CD14-positive monocyte (primary cell): ENCODE measurements around the gene RAB11FIP2. TPM values are rescaled to one million over a fixed set of nuclear protein-coding genes. Genes with fewer than 3 reads are reported as not detected.
A peak's percentile ranks its signal among the peaks of the same experiment; 100 is the strongest.

ENCODE experiments used
- DNase-seq, 3 donors: peaks; one replicate each; pipeline ENCODE4 v3.0.0-alpha.2; 2011 to 2022
- H2AFZ ChIP-seq: 2 replicates; pipeline ENCODE4 v1.6.0; 2012; ENCODE audit warnings: mild to moderate bottlenecking, low read depth, low read length, inconsistent platforms; ENCODE audit not compliant: insufficient read depth, poor library complexity, severe bottlenecking
- H3K27ac ChIP-seq, 2 donors: 1 replicate in 1 of 2; 2 replicates in 1 of 2; pipeline ENCODE4 v1.5.1; 2012 to 2013; ENCODE audit warnings: low read length in 2 of 2, control low read depth in 1 of 2, inconsistent platforms in 1 of 2, low read depth in 1 of 2, mild to moderate bottlenecking in 1 of 2
- H3K27me3 ChIP-seq, 2 donors: one replicate each; pipeline versions ENCODE4 v1.6.0 to v1.6.1; 2011 to 2013; ENCODE audit warnings: low read length in 2 of 2; ENCODE audit not compliant: control insufficient read depth in 2 of 2, insufficient read depth in 2 of 2
- H3K36me3 ChIP-seq, 2 donors: replicated peaks in 1 of 2; 1 replicate in 1 of 2; 2 replicates in 1 of 2; pipeline versions ENCODE4 v1.5.1 to v1.6.1; 2012 to 2013; ENCODE audit warnings: low read length in 2 of 2, control low read depth in 1 of 2, inconsistent platforms in 1 of 2, mild to moderate bottlenecking in 1 of 2; ENCODE audit not compliant: insufficient read depth in 2 of 2, control insufficient read depth in 1 of 2
- H3K4me1 ChIP-seq, 2 donors: 1 replicate in 1 of 2; 2 replicates in 1 of 2; pipeline versions ENCODE4 v1.5.1 to v1.6.1; 2012 to 2013; ENCODE audit warnings: low read length in 2 of 2, control low read depth in 1 of 2, inconsistent platforms in 1 of 2, mild to moderate bottlenecking in 1 of 2, moderate library complexity in 1 of 2; ENCODE audit not compliant: insufficient read depth in 2 of 2, control insufficient read depth in 1 of 2
- H3K4me2 ChIP-seq: replicated peaks from 2 replicates; pipeline ENCODE3; 2012; ENCODE audit warnings: low read length, moderate library complexity, mild to moderate bottlenecking; ENCODE audit not compliant: poor library complexity, severe bottlenecking; ENCODE audit errors: extremely low read depth
- H3K4me3 ChIP-seq, 3 experiments: fragments of 200-600 bp in 1 of 3; sonication (generic) in 1 of 3; replicated peaks in 1 of 3; 1 replicate in 2 of 3; 2 replicates in 1 of 3; pipeline ENCODE4 v1.5.1; 2011 to 2013; ENCODE audit warnings: low read length in 3 of 3, mild to moderate bottlenecking in 3 of 3, control low read depth in 2 of 3, low read depth in 2 of 3, inconsistent platforms in 1 of 3, moderate library complexity in 1 of 3
- H3K79me2 ChIP-seq: 2 replicates; pipeline ENCODE4 v1.6.0; 2012; ENCODE audit warnings: mild to moderate bottlenecking, control low read depth, inconsistent platforms, low read length, moderate library complexity; ENCODE audit not compliant: insufficient read depth
- H3K9ac ChIP-seq: 2 replicates; pipeline ENCODE4 v1.6.0; 2017; ENCODE audit warnings: low read length, mild to moderate bottlenecking; ENCODE audit not compliant: insufficient read depth, poor library complexity, severe bottlenecking
- H3K9me3 ChIP-seq, 2 donors: replicated peaks in 1 of 2; 1 replicate in 1 of 2; 2 replicates in 1 of 2; pipeline versions ENCODE4 v1.5.1 to v1.6.1; 2012 to 2013; ENCODE audit warnings: low read length in 2 of 2, control low read depth in 1 of 2; ENCODE audit not compliant: control insufficient read depth in 1 of 2, insufficient read depth in 1 of 2
- H4K20me1 ChIP-seq: 2 replicates; pipeline ENCODE4 v1.6.0; 2012; ENCODE audit warnings: mild to moderate bottlenecking, low read length, control low read depth, moderate library complexity; ENCODE audit not compliant: insufficient read depth
- H3K27ac Mint-ChIP-seq, 7 donors: one replicate each; pipeline ENCODE4 v1.8.0; 2020; ENCODE audit warnings: mild to moderate bottlenecking in 7 of 7, mixed read lengths in 7 of 7, moderate library complexity in 6 of 7, inconsistent platforms in 2 of 7
- H3K27me3 Mint-ChIP-seq, 3 donors: one replicate each; pipeline ENCODE4 v1.8.0; 2021 to 2022; ENCODE audit warnings: low read depth in 3 of 3, mild to moderate bottlenecking in 3 of 3, mixed read lengths in 3 of 3, moderate library complexity in 3 of 3, inconsistent platforms in 1 of 3
- H3K36me3 Mint-ChIP-seq, 2 donors: one replicate each; pipeline ENCODE4 v1.8.0; 2020; ENCODE audit warnings: mixed read lengths in 2 of 2, inconsistent platforms in 1 of 2, mild to moderate bottlenecking in 1 of 2
- H3K4me1 Mint-ChIP-seq: one replicate; pipeline ENCODE4 v1.8.0; 2020; ENCODE audit warnings: mild to moderate bottlenecking, mixed read lengths
- H3K4me3 Mint-ChIP-seq, 2 donors: one replicate each; pipeline ENCODE4 v1.8.0; 2020; ENCODE audit warnings: mild to moderate bottlenecking in 2 of 2, mixed read lengths in 2 of 2, moderate library complexity in 1 of 2
- H3K9me3 Mint-ChIP-seq, 7 donors: one replicate each; pipeline ENCODE4 v1.8.0; 2020 to 2022; ENCODE audit warnings: mixed read lengths in 7 of 7, mild to moderate bottlenecking in 6 of 7, moderate library complexity in 6 of 7, inconsistent platforms in 2 of 7
- WGBS: methylation state at CpG from one replicate; pipeline ENCODE4 v1.1.5; 2013; ENCODE audit warnings: missing lambda C conversion rate; ENCODE audit not compliant: insufficient coverage; 5-methylcytosine and 5-hydroxymethylcytosine counted together
- intact Hi-C, 2 donors: fragments of 100-400 bp; cut with micrococcal nuclease; formaldehyde crosslinking; loops; one replicate each; pipeline versions ENCODE4 v1.15.0 to v1.15.1; 2023
- polyA plus RNA-seq, 3 donors: library from polyadenylated mRNA; depleted of rRNA in 1 of 3; unstranded in 2 of 3; stranded (reverse) in 1 of 3; fragments of 300-500 nt in 2 of 3; fragments of >200 nt in 1 of 3; fragmentation: Illumina TruSeq in 2 of 3; gene quantifications; 1 replicate in 2 of 3; 2 replicates in 1 of 3; pipeline ENCODE4 v1.2.3, GENCODE V29; 2012 to 2021
- TF ChIP-seq, protein P1 (sequence below): fragments of 200-600 bp; IDR thresholded peaks from one replicate; pipeline ENCODE4 v1.8.0; 2022; ENCODE audit warnings: antibody characterized with exemption, mild to moderate bottlenecking

RAB11FIP2 gene
- polyA plus RNA-seq, 3 donors: 3.5 to 6.7 (median 5.4) TPM

GRCh38 chr10:118052816-118053215 lies 6.1 kb upstream of the RAB11FIP2 start:
- Histone ChIP-seq H3K9ac (no peak overlapping the region), H3K4me3 (no peak overlapping the region), H3K36me3 (no peaks in the 10 kb centered on the region), H3K27ac (no peak overlapping the region), H3K9me3 (no peaks in the 10 kb centered on the region), H3K27me3 (no peaks in the 10 kb centered on the region), H3K4me2 (no peak overlapping the region), H2AFZ (no peak overlapping the region), H4K20me1 (no peaks in the 10 kb centered on the region), H3K4me1 (no peaks in the 10 kb centered on the region), H3K79me2 (no peaks in the 10 kb centered on the region)
- intact Hi-C loops: no loop called here
- Mint-ChIP-seq H3K9me3 (peaks cover 0 to 2% (median 0%) of the 10 kb centered on the region in 7 donors), H3K27ac (no peak overlapping the region), H3K27me3 (peaks cover 0 to 3% (median 0%) of the 10 kb centered on the region in 3 donors), H3K4me3 (no peak overlapping the region), H3K4me1 (no peaks in the 10 kb centered on the region), H3K36me3 (no peaks in the 10 kb centered on the region)
- no CpG with 5 or more reads among the region's 2 CpGs for WGBS
- TF ChIP-seq, protein P1, sequence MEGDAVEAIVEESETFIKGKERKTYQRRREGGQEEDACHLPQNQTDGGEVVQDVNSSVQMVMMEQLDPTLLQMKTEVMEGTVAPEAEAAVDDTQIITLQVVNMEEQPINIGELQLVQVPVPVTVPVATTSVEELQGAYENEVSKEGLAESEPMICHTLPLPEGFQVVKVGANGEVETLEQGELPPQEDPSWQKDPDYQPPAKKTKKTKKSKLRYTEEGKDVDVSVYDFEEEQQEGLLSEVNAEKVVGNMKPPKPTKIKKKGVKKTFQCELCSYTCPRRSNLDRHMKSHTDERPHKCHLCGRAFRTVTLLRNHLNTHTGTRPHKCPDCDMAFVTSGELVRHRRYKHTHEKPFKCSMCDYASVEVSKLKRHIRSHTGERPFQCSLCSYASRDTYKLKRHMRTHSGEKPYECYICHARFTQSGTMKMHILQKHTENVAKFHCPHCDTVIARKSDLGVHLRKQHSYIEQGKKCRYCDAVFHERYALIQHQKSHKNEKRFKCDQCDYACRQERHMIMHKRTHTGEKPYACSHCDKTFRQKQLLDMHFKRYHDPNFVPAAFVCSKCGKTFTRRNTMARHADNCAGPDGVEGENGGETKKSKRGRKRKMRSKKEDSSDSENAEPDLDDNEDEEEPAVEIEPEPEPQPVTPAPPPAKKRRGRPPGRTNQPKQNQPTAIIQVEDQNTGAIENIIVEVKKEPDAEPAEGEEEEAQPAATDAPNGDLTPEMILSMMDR: no peak
- no peak for DNase-seq

GRCh38 chr10:118047880-118048279 lies 1.1 kb upstream of the RAB11FIP2 start:
- no peaks in the 10 kb centered on the region for H3K27me3 ChIP-seq
- Mint-ChIP-seq H3K4me1 (peaks cover 27% of the 10 kb centered on the region), H3K27ac (no peak overlapping the region), H3K27me3 (no peaks in the 10 kb centered on the region), H3K9me3 (no peaks in the 10 kb centered on the region), H3K4me3 (no peak overlapping the region), H3K36me3 (no peaks in the 10 kb centered on the region)
- H3K4me2 ChIP-seq: no peak overlapping the region
- no peaks in the 10 kb centered on the region for H3K36me3 ChIP-seq
- H3K9ac ChIP-seq: no peak overlapping the region
- H3K4me1 ChIP-seq: peaks cover 16 to 20% of the 10 kb centered on the region in 2 donors
- WGBS: no CpG with 5 or more reads among the region's 5 CpGs
- no peak overlapping the region for H3K4me3 ChIP-seq
- H3K27ac ChIP-seq: no peak overlapping the region
- H4K20me1 ChIP-seq: peaks cover 5% of the 10 kb centered on the region
- intact Hi-C loops: loop anchor here in 1 of 2 donors (2.0 to 10.0 kb wide), 3 partner anchors 23 to 673 kb away; partner anchors contain the start of genes FAM204A and PDZD8
- H3K79me2 ChIP-seq: peaks cover 36% of the 10 kb centered on the region
- peak overlapping the region; percentile 89 for H2AFZ ChIP-seq
- TF ChIP-seq, protein P1: no peak
- no peak for DNase-seq
- no peaks in the 10 kb centered on the region for H3K9me3 ChIP-seq
